CD1c-positive myeloid dendritic cell (primary cell): ENCODE data around the gene MYH9.

ENCODE experiments used
- DNase-seq: peaks from one replicate; pipeline ENCODE4 v3.0.0-alpha.2; 2016; ENCODE audit errors: extremely low spot score

The MYH9 gene

GRCh38 chr22:36331306-36331911 lies 56.4 kb downstream of the MYH9 start:
- peak; percentile 91 for DNase-seq

- DNase-seq = peak; percentile 79
These were observed 57.0 kb downstream of the MYH9 start for GRCh38 chr22:36330655-36331305.

GRCh38 chr22:36330127-36330526 lies 57.6 kb downstream of the MYH9 start:
- DNase-seq = no peak

GRCh38 chr22:36329254-36330078 lies 58.3 kb downstream of the MYH9 start:
- peak; percentile 22 for DNase-seq

- DNase-seq = peak; percentile 36
These were observed 59.0 kb downstream of the MYH9 start for GRCh38 chr22:36328635-36329253.

GRCh38 chr22:36327922-36328551 lies 59.7 kb downstream of the MYH9 start:
- DNase-seq = no peak

- no peak for DNase-seq
These were observed 61.3 kb downstream of the MYH9 start for GRCh38 chr22:36326178-36327161.

- DNase-seq = no peak
These were observed 62.4 kb downstream of the MYH9 start for GRCh38 chr22:36325154-36326031.

GRCh38 chr22:36324414-36324813 lies 63.4 kb downstream of the MYH9 start:
- DNase-seq = no peak

GRCh38 chr22:36323855-36324331 lies 63.9 kb downstream of the MYH9 start:
- no peak for DNase-seq

GRCh38 chr22:36323182-36323854 lies 64.4 kb downstream of the MYH9 start:
- no peak for DNase-seq

- DNase-seq = no peak
These were observed 65.2 kb downstream of the MYH9 start for GRCh38 chr22:36322602-36322915.

GRCh38 chr22:36321797-36322601 lies 65.8 kb downstream of the MYH9 start:
- no peak for DNase-seq

GRCh38 chr22:36320553-36320952 lies 67.2 kb downstream of the MYH9 start:
- no peak for DNase-seq

- DNase-seq = no peak
These were observed 67.9 kb downstream of the MYH9 start for GRCh38 chr22:36319595-36320497.

- no peak for DNase-seq
These were observed 69.3 kb downstream of the MYH9 start for GRCh38 chr22:36318442-36318841.

- no peak for DNase-seq
These were observed 70.0 kb downstream of the MYH9 start for GRCh38 chr22:36317658-36318271.
